KG1 (cell line): ENCODE results near the gene TRPM5.
"Not testable (repeated sequence)": the region's sequence is repeated elsewhere in the genome, so short reads cannot be mapped to it uniquely, and the experiment has no call there.

Experiments
- DNase-seq: peaks from one replicate; lab custom pipeline; 2025; lab: John Stamatoyannopoulos, UW

TRPM5 gene

GRCh38 chr11:2443881-2444820 is at the start of gene TRPM5:
TSS of gene TRPM5 (minus strand) at chr11:2444514. CDS start at chr11:2423036, 21,478 bp downstream.
- DNase-seq: no peak

DNA sequence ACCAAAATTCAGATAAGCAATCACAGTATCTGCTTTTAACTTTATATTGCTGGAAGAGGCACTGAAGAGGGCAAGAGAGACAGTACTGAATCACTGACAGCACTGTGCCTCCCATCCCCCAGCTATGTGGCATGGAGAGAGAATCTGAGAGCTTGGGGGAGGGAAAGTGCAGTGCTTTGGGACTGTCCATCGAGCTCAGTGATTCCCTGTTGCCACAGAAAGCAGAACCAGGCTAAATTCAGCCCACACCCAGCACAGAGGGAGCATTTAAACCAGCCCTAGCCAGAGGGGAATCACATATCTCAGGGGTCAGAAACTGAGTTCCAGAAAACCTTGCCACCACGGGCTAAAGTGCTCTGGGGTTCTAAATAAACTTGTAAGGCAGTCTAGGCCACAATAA is 44.8 kb upstream of the TRPM5 start:
- DNase-seq: no peak

DNA sequence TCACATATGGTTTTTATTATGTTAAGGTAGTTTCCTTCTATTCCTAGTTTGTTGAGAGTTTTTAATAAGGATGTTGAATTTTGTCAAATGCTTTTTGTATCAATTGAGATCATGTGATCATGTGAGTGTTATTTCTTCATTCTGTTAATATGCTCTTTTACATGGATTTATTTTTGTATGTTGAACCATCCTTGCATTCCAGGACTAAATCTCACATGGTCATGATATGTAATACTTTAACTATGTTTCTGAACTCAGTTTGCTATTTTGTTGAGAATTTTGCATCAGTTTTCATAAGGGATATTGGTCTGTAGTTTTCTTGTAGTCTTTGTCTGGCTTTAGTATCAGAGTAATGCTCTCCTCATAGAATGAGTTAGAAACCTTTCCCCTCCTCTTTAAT is 43.7 kb upstream of the TRPM5 start:
- no peak for DNase-seq

DNA sequence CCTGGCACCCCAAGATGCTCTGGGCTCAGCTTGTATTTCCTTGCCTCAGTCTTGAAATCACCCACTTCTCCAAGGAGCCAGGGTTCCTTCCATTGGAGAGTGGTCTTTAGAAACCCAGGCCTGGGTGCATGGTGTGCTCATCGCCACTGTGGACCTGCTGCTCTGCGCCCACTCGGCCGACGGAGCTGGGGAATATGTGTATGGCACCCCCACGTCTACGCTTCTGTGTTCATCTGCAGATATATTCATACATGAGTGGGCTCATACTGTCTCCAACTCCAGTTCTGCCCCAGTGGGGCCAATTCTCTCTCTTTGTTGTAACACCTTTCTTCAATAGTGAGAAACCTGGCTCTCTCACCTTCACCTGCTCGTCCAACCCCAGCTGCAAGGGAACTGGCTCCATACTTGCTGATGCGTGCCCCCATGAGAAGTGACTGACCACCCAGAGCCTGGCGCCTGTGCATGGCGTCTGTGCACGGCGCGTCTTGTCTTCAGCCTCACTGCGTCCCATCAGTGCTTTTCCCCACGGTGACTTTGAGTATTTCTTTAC is 40.3 kb upstream of the TRPM5 start:
- DNase-seq: no peak

DNA sequence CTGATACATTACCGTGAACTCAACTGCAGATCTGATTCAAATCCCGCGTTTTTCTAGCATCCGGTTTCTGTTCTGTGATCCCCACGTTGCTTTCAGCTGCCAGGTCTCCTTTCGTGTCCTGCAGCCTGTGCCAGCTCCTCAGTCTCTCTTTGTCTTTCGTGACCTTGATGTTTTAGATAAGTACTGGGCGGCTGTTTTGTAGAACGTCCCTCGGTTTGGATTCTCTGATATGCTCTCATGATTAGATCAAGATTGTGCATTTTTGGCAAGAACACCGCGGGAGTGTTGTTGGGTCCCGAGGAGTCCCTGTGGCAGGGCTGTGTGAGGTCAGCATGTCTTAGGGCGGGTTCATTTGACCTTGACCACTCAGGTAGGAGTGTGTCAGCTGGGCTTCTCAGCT is 39.1 kb upstream of the TRPM5 start:
- DNase-seq: no peak

GRCh38 chr11:2482745-2483144 is 38.4 kb upstream of the TRPM5 start:
- DNase-seq: no peak

DNA sequence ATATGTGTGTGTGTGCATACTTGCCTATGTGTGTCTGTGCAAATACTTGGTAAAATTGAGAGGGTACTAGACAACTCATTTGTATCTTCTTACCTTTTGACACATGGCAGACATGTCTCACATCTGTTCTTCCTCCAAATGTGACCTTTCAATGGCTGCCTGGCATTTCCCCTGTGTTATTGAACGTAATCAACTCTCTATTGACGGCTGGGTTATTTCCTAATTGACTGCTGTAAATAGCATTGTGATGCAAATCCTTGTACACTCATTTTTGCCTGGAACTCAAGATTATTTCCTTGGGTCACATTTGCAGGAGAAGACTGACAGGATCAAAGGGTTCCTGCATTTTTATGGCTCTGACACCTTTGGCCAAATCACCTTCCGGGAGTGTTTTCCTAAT is 37.9 kb upstream of the TRPM5 start:
- DNase-seq: no peak

DNA sequence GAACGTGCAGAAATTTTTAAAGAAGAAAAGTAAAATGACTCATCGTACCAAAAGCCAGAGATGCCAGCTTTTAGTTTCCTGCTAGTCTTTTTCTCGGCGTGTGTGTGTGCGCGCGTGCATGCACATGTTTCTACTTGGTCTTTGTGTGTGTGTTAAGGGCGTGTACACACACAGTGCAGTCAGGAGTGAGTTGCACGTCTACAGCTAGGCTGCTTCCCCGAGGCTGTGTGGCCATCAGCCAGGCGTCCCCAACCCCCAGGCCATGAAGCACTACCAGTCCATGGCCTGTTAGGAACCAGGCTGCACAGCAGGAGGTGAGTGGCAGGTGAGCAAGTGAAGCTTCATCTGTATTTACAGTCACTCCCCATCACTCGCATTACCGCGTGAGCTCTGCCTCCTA is 36.9 kb upstream of the TRPM5 start:
- no peak for DNase-seq

DNA sequence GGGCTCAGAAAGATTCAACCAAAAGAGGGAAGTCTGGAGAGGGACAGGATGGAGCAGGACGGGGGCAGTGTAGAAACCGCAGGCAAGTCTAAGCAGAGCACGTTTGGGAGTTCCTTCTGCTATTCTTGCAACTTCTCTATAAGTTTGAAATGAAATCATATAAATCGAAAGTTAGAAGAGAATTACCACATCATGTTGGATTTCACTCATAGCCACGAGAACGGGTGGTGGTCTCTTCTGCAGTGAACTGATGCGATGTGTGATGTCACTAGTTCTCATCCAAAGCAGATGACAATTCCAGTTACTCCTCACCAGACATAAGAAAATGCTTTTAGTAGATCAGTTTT is 36.5 kb upstream of the TRPM5 start:
- peak; percentile 50 for DNase-seq

GRCh38 chr11:2480067-2480873 is 36.0 kb upstream of the TRPM5 start:
- DNase-seq: not testable (repeated sequence)

- no peak for DNase-seq
Observed at GRCh38 chr11:2477936-2478335, 33.6 kb upstream of the TRPM5 start.

DNA sequence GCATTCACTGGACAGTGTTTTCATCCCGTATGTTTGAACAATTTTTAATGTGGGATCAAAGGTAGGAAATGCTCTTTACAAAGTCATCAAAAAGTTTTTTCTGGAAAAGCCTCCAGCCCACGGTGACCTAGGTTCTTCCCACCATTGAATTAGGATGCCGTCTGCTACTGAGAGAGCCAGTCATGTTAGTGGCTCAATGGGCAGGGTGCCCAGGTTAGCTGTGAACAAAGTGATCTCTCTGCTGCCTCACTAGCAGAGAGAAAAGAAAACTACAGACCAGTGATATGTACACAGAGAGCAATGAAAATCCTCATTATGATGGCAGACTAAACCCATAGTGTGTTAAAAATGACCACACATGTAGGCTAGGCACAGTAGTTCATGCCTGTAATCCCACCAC is 32.9 kb upstream of the TRPM5 start:
- DNase-seq: no peak

DNA sequence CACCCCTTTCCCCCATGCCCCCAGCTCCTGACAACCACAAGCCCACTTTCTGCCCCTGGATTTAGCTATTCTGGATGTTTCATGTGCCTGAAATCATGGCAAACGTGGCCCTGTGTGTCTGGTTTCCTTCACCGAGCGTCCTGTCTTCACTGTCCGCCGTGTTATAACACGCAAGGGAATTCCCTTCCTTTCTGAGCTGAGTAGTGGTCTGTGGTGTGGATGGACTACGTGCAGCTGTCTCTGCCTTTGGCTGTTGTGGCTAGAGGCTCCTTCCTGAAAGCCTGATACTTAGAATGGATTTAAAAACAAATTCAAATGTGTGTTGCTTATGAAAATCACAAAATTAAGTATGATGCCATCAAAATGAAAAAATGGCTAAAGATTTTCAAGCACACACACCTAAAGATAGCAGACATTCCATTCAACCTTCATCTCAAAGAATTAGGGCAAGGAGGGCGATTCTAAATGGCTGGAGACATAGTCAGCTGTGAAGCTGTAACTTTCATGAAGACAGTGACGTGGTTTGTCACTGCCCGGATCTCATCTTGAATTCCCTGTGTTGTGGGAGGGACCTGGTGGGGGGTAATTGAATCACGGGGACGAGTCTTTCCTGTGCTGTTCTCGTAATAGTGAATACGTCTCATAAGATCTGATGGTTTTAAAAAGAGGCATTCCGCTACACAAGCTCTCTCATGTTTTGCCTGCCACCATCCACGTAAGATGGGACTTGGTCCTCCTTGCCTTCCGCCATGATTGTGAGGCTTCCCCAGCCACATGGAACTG is 31.0 kb upstream of the TRPM5 start:
- DNase-seq: no peak

- DNase-seq: no peak
Observed at GRCh38 chr11:2474059-2474901, 30.0 kb upstream of the TRPM5 start.

- no peak for DNase-seq
Observed at GRCh38 chr11:2473361-2474058, 29.2 kb upstream of the TRPM5 start.

- DNase-seq: no peak
Observed at GRCh38 chr11:2472428-2473186, 28.3 kb upstream of the TRPM5 start.

DNA sequence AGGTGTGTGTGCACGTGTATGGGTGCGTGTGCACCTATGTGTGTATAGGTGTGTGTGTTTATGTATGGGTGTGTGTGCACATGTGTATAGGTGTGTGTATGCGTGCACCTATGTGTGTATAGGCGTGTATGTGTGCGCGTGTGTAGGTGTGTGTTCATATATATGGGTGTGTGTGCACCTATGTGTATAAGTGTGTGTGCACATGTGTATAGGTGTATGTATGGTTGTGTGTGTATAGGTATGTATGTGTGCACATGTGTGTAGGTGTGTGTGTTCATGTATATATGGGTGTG is 27.4 kb upstream of the TRPM5 start:
- no peak for DNase-seq

- DNase-seq: no peak
Observed at GRCh38 chr11:2471048-2471803, 26.9 kb upstream of the TRPM5 start.

DNA sequence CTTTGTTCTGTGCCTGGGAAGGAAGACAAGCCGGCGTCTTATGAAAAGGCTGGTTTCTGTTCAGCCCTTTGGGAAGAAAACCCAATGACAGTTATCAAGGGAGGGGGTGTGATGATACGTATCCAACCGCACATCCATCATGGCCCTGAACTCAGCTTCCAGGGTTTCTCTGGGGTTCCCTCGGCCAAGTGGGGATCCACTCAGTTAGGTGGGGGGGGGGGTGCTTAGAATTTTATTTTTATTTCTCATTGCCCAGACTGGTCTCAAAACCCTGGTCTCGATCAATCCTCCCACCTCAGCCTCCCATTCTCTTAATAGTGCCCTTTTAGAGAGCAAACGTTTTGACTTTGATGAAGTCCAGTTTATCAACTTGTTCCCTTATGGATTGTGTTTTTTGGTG is 26.2 kb upstream of the TRPM5 start:
- DNase-seq: no peak
